ENCODE measurements around the gene CWF19L2.
"Not testable (repeated sequence)": the region's sequence is repeated elsewhere in the genome, so short reads cannot be mapped to it uniquely, and the experiment has no call there.

The CWF19L2 gene

GRCh38 chr11:107430525-107430924, 27.1 kb downstream of the CWF19L2 start:
- DNase-seq: no peak

- no peak for DNase-seq
Measured at GRCh38 chr11:107427569-107428180, 29.9 kb downstream of the CWF19L2 start.

- no peak for DNase-seq
Measured at GRCh38 chr11:107413352-107413751, 44.3 kb downstream of the CWF19L2 start.

GRCh38 chr11:107408762-107409211, 48.8 kb downstream of the CWF19L2 start:
- DNase-seq: no peak

GRCh38 chr11:107405260-107405659, 52.4 kb downstream of the CWF19L2 start:
- no peak for DNase-seq

GRCh38 chr11:107401131-107401530, 56.5 kb downstream of the CWF19L2 start:
- not testable (repeated sequence) for DNase-seq

- DNase-seq: no peak
Measured at GRCh38 chr11:107397357-107397756, 60.3 kb downstream of the CWF19L2 start.

GRCh38 chr11:107392611-107393010, 65.0 kb downstream of the CWF19L2 start:
- no peak for DNase-seq

GRCh38 chr11:107390701-107391100, 66.9 kb downstream of the CWF19L2 start:
- DNase-seq: not testable (repeated sequence)

GRCh38 chr11:107387666-107388065, 70.0 kb downstream of the CWF19L2 start:
- no peak for DNase-seq

GRCh38 chr11:107385361-107385981, 72.2 kb downstream of the CWF19L2 start:
- DNase-seq: no peak

GRCh38 chr11:107384144-107384852, 73.3 kb downstream of the CWF19L2 start:
- DNase-seq: no peak

- no peak for DNase-seq
Measured at GRCh38 chr11:107372439-107372838, 85.2 kb downstream of the CWF19L2 start.

GRCh38 chr11:107370390-107370789, 87.2 kb downstream of the CWF19L2 start:
- no peak for DNase-seq

GRCh38 chr11:107359701-107360100, 97.9 kb downstream of the CWF19L2 start:
- no peak for DNase-seq

- no peak for DNase-seq
Measured at GRCh38 chr11:107357877-107358276, 99.7 kb downstream of the CWF19L2 start.

GRCh38 chr11:107354780-107355179, 102.8 kb downstream of the CWF19L2 start:
- no peak for DNase-seq

GRCh38 chr11:107337917-107338316, 119.7 kb downstream of the CWF19L2 start:
- DNase-seq: no peak

GRCh38 chr11:107331728-107332127, 125.9 kb downstream of the CWF19L2 start:
- no peak for DNase-seq

GRCh38 chr11:107329164-107329563, 128.5 kb downstream of the CWF19L2 start:
- no peak for DNase-seq

- no peak for DNase-seq
Measured at GRCh38 chr11:107316426-107316825, 141.2 kb downstream of the CWF19L2 start.

GRCh38 chr11:107307991-107308390, 149.6 kb downstream of the CWF19L2 start:
- DNase-seq: no peak

GRCh38 chr11:107301878-107302277, 155.7 kb downstream of the CWF19L2 start:
- no peak for DNase-seq

Data from CD4-positive, alpha-beta T cell treated with Interleukin-6 for 4 hours (primary cell).